Left kidney (tissue), 2 donors: ENCODE data around the gene MYO1F. TPM values are rescaled to one million over a fixed set of nuclear protein-coding genes. Genes with fewer than 3 reads are reported as not detected.

ENCODE experiments used
- DNase-seq: peaks from one replicate; pipeline ENCODE4 v3.0.0-alpha.2; 2013
- polyA plus RNA-seq: library from polyadenylated mRNA; unstranded; fragments of 120-200 nt; gene quantifications from one replicate; pipeline ENCODE4 v1.2.1, GENCODE V29; 2013; ENCODE audit not compliant: insufficient read length

The MYO1F gene
- polyA plus RNA-seq, 1 donor = 10.8 TPM

- no peak for DNase-seq
Observed at GRCh38 chr19:8491574-8491973, 85.7 kb downstream of the MYO1F start.

- DNase-seq = no peak
Observed at GRCh38 chr19:8490873-8491272, 86.4 kb downstream of the MYO1F start.

- DNase-seq = no peak
Observed at GRCh38 chr19:8490395-8490760, 86.9 kb downstream of the MYO1F start.

GRCh38 chr19:8489561-8490394 lies 87.5 kb downstream of the MYO1F start:
- DNase-seq = no peak

- no peak for DNase-seq
Observed at GRCh38 chr19:8488365-8488764, 88.9 kb downstream of the MYO1F start.

GRCh38 chr19:8487137-8487851 lies 89.9 kb downstream of the MYO1F start:
- no peak for DNase-seq

GRCh38 chr19:8486661-8487136 lies 90.5 kb downstream of the MYO1F start:
- no peak for DNase-seq

- no peak for DNase-seq
Observed at GRCh38 chr19:8485561-8486371, 91.5 kb downstream of the MYO1F start.

GRCh38 chr19:8484331-8484894 lies 92.8 kb downstream of the MYO1F start:
- DNase-seq = no peak

- DNase-seq = no peak
Observed at GRCh38 chr19:8483165-8483564, 94.1 kb downstream of the MYO1F start.

- DNase-seq = no peak
Observed at GRCh38 chr19:8482696-8483095, 94.5 kb downstream of the MYO1F start.

GRCh38 chr19:8481616-8482015 lies 95.6 kb downstream of the MYO1F start:
- DNase-seq = no peak

GRCh38 chr19:8481201-8481600 lies 96.0 kb downstream of the MYO1F start:
- no peak for DNase-seq

GRCh38 chr19:8478598-8478997 lies 98.6 kb downstream of the MYO1F start:
- no peak for DNase-seq

GRCh38 chr19:8477889-8478288 lies 99.4 kb downstream of the MYO1F start:
- DNase-seq = no peak

GRCh38 chr19:8476524-8476923 lies 100.7 kb downstream of the MYO1F start:
- no peak for DNase-seq

GRCh38 chr19:8475005-8475404 lies 102.2 kb downstream of the MYO1F start:
- no peak for DNase-seq

- DNase-seq = no peak
Observed at GRCh38 chr19:8473648-8474476, 103.4 kb downstream of the MYO1F start.
